ENCODE data around the gene LIN52.

GRCh38 chr14:74160763-74161162 is 76.0 kb downstream of the LIN52 start:
- TF ChIP-seq PAX5 (IDR thresholded peaks at IDR 0.05; ENCODE audit: insufficient read depth, low read length, severe bottlenecking) (no peak), POLR2AphosphoS5 (IDR thresholded peaks at IDR 0.05; ENCODE audit: low read depth, low read length) (no peak), TAF1 (IDR thresholded peaks at IDR 0.05; ENCODE audit: low read depth, low read length) (no peak), POLR2A (IDR thresholded peaks at IDR 0.05; ENCODE audit: low read depth, low read length) (no peak), SPI1 (IDR thresholded peaks at IDR 0.05; ENCODE audit: low read depth, low read length) (no peak), POU2F2 (IDR thresholded peaks at IDR 0.05; ENCODE audit: low read depth, low read length) (no peak)
